NCI-H510A (cell line): Measurements from ENCODE around the gene KATNIP.
"Not testable (repeated sequence)": the region's sequence is repeated elsewhere in the genome, so short reads cannot be mapped to it uniquely, and the experiment has no call there.

Experiments
- DNase-seq: peaks from one replicate; lab custom pipeline; 2025; lab: John Stamatoyannopoulos, UW

Gene KATNIP

GRCh38 chr16:27538528-27538927 lies 11.4 kb upstream of the KATNIP start:
- DNase-seq, result no peak

- DNase-seq, result no peak
These were observed 10.8 kb upstream of the KATNIP start for GRCh38 chr16:27539120-27539519.

- DNase-seq, result no peak
These were observed 10.3 kb upstream of the KATNIP start for GRCh38 chr16:27539636-27540035.

GRCh38 chr16:27543801-27544200 lies 6.1 kb upstream of the KATNIP start:
- no peak for DNase-seq

GRCh38 chr16:27544671-27545070 lies 5.3 kb upstream of the KATNIP start:
- DNase-seq, result no peak

- no peak for DNase-seq
These were observed 2.8 kb upstream of the KATNIP start for GRCh38 chr16:27547134-27547533.

GRCh38 chr16:27547851-27548250 lies 2.1 kb upstream of the KATNIP start:
- DNase-seq, result no peak

- no peak for DNase-seq
These were observed 539 bp upstream of the KATNIP start for GRCh38 chr16:27549464-27549745.

- no peak for DNase-seq
These were observed 607 bp downstream of the KATNIP start for GRCh38 chr16:27550582-27550920.

GRCh38 chr16:27551036-27551435 lies 1.1 kb downstream of the KATNIP start:
- no peak for DNase-seq

GRCh38 chr16:27556471-27556870 lies 6.5 kb downstream of the KATNIP start:
- no peak for DNase-seq

GRCh38 chr16:27558434-27558833 lies 8.5 kb downstream of the KATNIP start:
- DNase-seq, result no peak

GRCh38 chr16:27558932-27559331 lies 9.0 kb downstream of the KATNIP start:
- no peak for DNase-seq

- no peak for DNase-seq
These were observed 11.3 kb downstream of the KATNIP start for GRCh38 chr16:27561216-27561615.

GRCh38 chr16:27564224-27564623 lies 14.3 kb downstream of the KATNIP start:
- DNase-seq, result no peak

- DNase-seq, result no peak
These were observed 16.5 kb downstream of the KATNIP start for GRCh38 chr16:27566417-27566816.

GRCh38 chr16:27568077-27568476 lies 18.1 kb downstream of the KATNIP start:
- no peak for DNase-seq

GRCh38 chr16:27570986-27571385 lies 21.0 kb downstream of the KATNIP start:
- not testable (repeated sequence) for DNase-seq

GRCh38 chr16:27571433-27572326 lies 21.7 kb downstream of the KATNIP start:
- DNase-seq, result no peak

- no peak for DNase-seq
These were observed 22.8 kb downstream of the KATNIP start for GRCh38 chr16:27572711-27573110.

GRCh38 chr16:27576729-27577128 lies 26.8 kb downstream of the KATNIP start:
- DNase-seq, result no peak

GRCh38 chr16:27579087-27579980 lies 29.4 kb downstream of the KATNIP start:
- no peak for DNase-seq

- no peak for DNase-seq
These were observed 32.9 kb downstream of the KATNIP start for GRCh38 chr16:27582883-27583282.
